ENCODE measurements around the gene TMEM86A. TPM values are rescaled to one million over a fixed set of nuclear protein-coding genes. Genes with fewer than 3 reads are reported as not detected.

TMEM86A gene
- total RNA-seq, 1 donor from 2014 or later, result 7.9 TPM

DNA sequence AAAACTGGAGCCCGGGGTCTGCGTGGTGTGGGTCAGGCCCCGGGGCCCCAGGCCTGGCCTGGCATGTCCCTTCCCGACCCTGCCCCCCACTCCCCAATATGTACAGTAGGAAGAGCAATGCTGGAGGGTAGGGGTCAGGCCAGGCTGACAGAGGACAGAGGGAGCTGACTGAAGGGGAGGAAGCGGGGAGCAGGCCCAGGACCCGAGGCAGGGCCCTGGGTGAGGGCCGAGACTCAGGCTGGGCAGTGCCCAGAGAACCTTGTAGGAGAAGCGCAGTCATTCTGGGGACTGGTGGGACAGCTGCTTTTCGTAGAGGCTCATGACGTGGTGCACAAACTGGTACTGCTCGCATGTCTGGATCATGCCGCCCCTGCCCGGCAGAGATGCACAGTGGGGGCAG, 30.1 kb downstream of the TMEM86A start:
- DNase-seq (ENCODE audit: low spot score, unreplicated experiment), result no peak
- Mint-ChIP-seq H3K4me1 (ENCODE audit: low read depth) (no peaks in the 10 kb centered on the region), H3K4me3 (ENCODE audit: low read depth) (no peak overlapping the region), H3K27ac (no peak overlapping the region), H3K36me3 (ENCODE audit: insufficient read depth) (no peaks in the 10 kb centered on the region), H3K27me3 (no peaks in the 10 kb centered on the region), H3K9me3 (ENCODE audit: low read depth) (no peaks in the 10 kb centered on the region)
- TF ChIP-seq, protein P1, sequence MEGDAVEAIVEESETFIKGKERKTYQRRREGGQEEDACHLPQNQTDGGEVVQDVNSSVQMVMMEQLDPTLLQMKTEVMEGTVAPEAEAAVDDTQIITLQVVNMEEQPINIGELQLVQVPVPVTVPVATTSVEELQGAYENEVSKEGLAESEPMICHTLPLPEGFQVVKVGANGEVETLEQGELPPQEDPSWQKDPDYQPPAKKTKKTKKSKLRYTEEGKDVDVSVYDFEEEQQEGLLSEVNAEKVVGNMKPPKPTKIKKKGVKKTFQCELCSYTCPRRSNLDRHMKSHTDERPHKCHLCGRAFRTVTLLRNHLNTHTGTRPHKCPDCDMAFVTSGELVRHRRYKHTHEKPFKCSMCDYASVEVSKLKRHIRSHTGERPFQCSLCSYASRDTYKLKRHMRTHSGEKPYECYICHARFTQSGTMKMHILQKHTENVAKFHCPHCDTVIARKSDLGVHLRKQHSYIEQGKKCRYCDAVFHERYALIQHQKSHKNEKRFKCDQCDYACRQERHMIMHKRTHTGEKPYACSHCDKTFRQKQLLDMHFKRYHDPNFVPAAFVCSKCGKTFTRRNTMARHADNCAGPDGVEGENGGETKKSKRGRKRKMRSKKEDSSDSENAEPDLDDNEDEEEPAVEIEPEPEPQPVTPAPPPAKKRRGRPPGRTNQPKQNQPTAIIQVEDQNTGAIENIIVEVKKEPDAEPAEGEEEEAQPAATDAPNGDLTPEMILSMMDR (IDR thresholded peaks at IDR 0.05; ENCODE audit: unreplicated experiment), result no peak

DNA sequence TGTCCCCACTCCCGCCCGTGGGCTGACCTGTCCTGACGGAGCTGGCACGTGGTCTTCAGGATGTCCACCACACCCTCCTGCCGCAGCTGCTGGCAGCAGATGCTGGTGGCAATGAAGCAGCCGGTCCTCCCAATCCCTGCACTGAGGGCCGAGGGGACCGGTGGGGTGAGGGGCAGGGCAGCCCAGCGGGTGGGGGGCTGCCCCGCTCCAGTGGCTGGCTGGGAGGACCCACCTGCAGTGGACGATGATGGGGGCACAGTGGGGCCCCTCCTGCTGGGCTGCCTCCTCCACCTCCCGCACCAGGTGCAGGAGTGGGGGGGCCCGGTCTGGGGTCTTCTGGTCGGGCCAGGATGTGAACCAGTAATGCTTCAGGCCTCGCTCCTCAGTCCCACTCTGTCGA, 30.8 kb downstream of the TMEM86A start:
- DNase-seq (ENCODE audit: low spot score, unreplicated experiment), result no peak
- Mint-ChIP-seq H3K4me1 (ENCODE audit: low read depth) (no peaks in the 10 kb centered on the region), H3K36me3 (ENCODE audit: insufficient read depth) (no peaks in the 10 kb centered on the region), H3K9me3 (ENCODE audit: low read depth) (no peaks in the 10 kb centered on the region), H3K4me3 (ENCODE audit: low read depth) (no peak overlapping the region), H3K27ac (no peak overlapping the region), H3K27me3 (no peaks in the 10 kb centered on the region)
- TF ChIP-seq, protein P1 (IDR thresholded peaks at IDR 0.05; ENCODE audit: unreplicated experiment), result no peak

DNA sequence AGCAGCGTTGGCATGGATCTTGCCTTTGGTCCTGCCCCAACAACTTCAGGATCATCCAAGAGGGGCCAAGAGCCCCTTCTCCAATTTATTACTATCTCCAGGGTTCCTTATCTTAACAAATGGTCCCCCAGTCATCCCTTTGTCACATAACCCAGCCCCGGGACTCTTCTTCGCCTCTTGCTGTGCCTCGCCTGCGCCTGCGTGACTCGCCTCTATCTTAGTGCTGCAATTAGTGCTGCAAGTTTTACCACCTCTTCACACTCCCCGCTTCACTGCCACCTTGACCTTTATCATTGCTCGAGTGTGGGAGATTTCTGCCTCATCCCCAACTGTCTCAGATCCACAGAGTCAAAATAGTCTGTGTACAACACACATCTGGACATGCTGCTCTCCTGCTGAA, 31.4 kb downstream of the TMEM86A start:
- no peak for DNase-seq (ENCODE audit: low spot score, unreplicated experiment)
- Mint-ChIP-seq H3K27ac (no peak overlapping the region), H3K36me3 (ENCODE audit: insufficient read depth) (no peaks in the 10 kb centered on the region), H3K4me1 (ENCODE audit: low read depth) (no peaks in the 10 kb centered on the region), H3K9me3 (ENCODE audit: low read depth) (no peaks in the 10 kb centered on the region), H3K4me3 (ENCODE audit: low read depth) (no peak overlapping the region), H3K27me3 (no peaks in the 10 kb centered on the region)
- TF ChIP-seq, protein P1 (IDR thresholded peaks at IDR 0.05; ENCODE audit: unreplicated experiment), result no peak

DNA sequence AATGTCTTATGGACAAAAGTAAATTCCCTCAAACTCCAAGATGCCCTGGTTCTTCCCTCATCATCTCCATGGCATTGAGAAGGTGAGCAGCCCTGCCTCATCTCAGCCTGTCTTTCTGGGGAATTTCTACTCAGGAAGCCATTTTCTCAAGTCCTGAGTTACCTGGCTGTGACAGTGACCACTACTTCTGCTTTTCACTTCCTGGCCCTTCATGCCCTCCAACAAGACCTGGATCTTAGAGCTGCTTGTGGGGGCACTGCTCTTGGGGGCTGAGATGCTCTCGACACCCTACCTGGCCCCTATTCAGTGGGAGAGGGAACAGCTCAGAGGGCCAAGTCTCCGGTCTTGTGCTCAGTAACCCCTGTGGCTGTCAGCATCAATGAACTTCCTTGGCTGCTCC, 32.9 kb downstream of the TMEM86A start:
- TF ChIP-seq, protein P1 (IDR thresholded peaks at IDR 0.05; ENCODE audit: unreplicated experiment), result no peak
- H3K27ac Mint-ChIP-seq, result no peak overlapping the region
- no peak for DNase-seq (ENCODE audit: low spot score, unreplicated experiment)
- H3K9me3 Mint-ChIP-seq (ENCODE audit: low read depth), result no peaks in the 10 kb centered on the region
- H3K4me3 Mint-ChIP-seq (ENCODE audit: low read depth), result no peak overlapping the region
- H3K36me3 Mint-ChIP-seq (ENCODE audit: insufficient read depth), result no peaks in the 10 kb centered on the region
- no peaks in the 10 kb centered on the region for H3K4me1 Mint-ChIP-seq (ENCODE audit: low read depth)
- H3K27me3 Mint-ChIP-seq, result peaks cover 3% of the 10 kb centered on the region

DNA sequence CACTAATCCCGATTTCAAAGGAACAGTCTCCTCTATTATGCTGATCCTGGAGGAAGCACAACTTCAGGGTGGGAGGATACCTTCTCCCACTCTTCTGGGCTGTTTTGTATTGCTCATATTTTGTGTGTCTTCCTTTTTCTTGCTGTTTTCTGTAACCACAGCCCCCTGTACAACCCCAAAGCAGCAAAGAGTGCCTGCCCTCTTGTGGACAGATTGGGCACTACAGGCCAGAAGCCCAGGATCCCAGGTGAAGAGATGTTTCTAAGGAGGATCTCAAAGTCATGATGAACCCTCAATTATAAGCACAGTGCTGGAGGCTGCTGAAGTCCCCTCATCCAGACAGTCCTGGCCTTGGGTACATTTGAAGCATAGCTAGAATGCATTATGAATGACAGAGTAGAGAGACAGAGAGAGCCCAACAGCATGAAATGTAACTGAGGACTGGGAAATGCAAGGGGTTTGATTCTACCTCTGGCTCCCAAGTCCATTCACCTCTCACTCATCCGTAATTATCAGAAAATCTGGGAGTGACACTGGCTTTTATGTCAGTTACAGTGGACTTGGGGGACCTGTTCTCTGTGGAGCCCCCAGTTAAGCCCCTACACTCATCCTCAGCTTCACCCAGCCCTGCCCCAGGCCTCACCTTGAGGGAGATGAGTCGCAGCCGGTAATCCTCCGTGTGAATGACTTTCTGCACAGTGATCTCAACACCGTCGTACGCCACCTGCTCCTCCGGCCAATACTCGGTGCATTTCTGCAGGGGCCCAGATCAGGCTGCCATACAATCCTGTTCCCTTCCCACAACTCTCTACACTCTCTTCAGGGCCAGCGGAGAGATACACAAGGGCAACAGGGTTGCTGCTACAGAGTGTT, 33.6 kb downstream of the TMEM86A start:
- H3K4me1 Mint-ChIP-seq (ENCODE audit: low read depth), result no peaks in the 10 kb centered on the region
- no peak overlapping the region for H3K4me3 Mint-ChIP-seq (ENCODE audit: low read depth)
- no peaks in the 10 kb centered on the region for H3K9me3 Mint-ChIP-seq (ENCODE audit: low read depth)

More for the DNA sequence above, 33.6 kb downstream of the TMEM86A start:
- TF ChIP-seq, protein P1 (IDR thresholded peaks at IDR 0.05; ENCODE audit: unreplicated experiment), result peak; percentile 93
- peak; percentile 64 for DNase-seq (ENCODE audit: low spot score, unreplicated experiment)
- peaks cover 3% of the 10 kb centered on the region for H3K27me3 Mint-ChIP-seq
- H3K27ac Mint-ChIP-seq, result no peak overlapping the region
- no peaks in the 10 kb centered on the region for H3K36me3 Mint-ChIP-seq (ENCODE audit: insufficient read depth)
